Uterine smooth muscle cell (primary cell): ENCODE data around the gene TTC39A. TPM values are rescaled to one million over a fixed set of nuclear protein-coding genes. Genes with fewer than 3 reads are reported as not detected.

ENCODE experiments used
- total RNA-seq: library from RNA; depleted of rRNA; stranded (reverse); fragments of >200 nt; gene quantifications from 2 replicates; pipeline ENCODE4 v1.2.3, GENCODE V29; 2014

Gene TTC39A
- total RNA-seq = 1.4 and 2.2 TPM in 2 replicates

DNA sequence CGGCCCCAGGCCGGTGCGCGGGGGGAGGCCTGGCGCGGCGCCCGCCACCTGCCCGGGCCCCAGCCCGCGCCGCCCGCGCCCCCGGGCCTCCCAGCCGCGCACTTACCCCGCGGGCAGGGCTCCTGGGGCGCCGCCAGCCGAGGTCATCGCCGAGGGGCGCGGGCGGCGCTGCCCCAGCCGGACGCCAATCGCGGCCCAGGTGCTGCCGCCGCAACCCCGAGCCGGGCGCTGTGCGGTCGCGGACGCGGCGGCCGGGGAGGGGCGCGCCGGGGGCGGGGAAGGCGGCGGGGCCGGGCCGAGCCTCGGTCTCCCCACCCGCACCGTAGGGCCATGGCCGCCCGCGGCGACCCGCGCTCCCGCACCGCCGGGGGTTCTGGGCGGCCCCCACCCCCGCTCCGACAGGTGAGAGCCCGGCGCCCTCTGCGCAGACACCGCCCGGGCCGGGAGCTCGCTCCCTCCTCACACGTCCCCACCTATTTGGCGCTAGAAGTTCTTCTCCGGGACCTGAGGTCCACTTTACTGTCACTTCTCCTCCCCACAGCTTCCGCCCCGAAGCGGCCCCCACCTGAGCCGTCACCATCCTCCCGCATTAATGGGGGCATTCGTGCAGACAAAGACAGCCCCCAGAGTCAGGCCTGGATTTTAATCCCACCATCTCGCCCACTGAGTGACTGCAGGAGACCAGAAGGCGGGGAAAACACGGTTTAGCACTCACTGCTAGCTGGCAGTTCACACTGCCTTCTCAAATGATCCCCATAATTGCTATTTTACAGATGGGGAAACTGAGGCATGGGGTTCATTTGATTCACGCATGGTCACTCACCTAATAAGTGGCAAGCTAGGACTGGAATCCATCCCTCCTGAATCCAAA, at the start of gene TTC39A:
TTC39A (minus strand) TSS at position 232 of the 871 bp plus-strand sequence; CDS start at position 147, 85 bp downstream.

Other genes with a start within 250 kb of the TTC39A start
- not detected in 2 replicates for gene C1orf185, start 228.3 kb downstream of the TTC39A start, total RNA-seq
- gene RNF11, start 94.3 kb downstream of the TTC39A start, total RNA-seq = 65.3 and 91.2 TPM in 2 replicates
- 64.7 and 75.5 TPM in 2 replicates for gene EPS15, start 188.7 kb upstream of the TTC39A start, total RNA-seq